Erythroblast (primary cell): ENCODE results near the gene PRKCE.

ENCODE experiments used
- GATA1 ChIP-seq: IDR thresholded peaks from 2 replicates; pipeline ENCODE4 v1.6.1; 2011; ENCODE audit warnings: low read depth, mild to moderate bottlenecking, control low read depth, low read length, moderate library complexity
- POLR2A ChIP-seq: IDR thresholded peaks from 2 replicates; pipeline ENCODE4 v1.6.1; 2011; ENCODE audit warnings: mild to moderate bottlenecking, low read length

- TF ChIP-seq POLR2A, result no peak
- TF ChIP-seq GATA1, result no peak
These were observed 59.0 kb downstream of the PRKCE start for GRCh38 chr2:45710468-45710867.
